HepG2 (cell line): Measurements from ENCODE around the gene UFL1. TPM values are rescaled to one million over a fixed set of nuclear protein-coding genes. Genes with fewer than 3 reads are reported as not detected.
A peak's percentile ranks its signal among the peaks of the same experiment; 100 is the strongest.

ENCODE experiments used
- CCDC6 ChIP-seq: sonication (generic); formaldehyde crosslinking; IDR thresholded peaks from 2 replicates; pipeline ENCODE4 v1.8.1; 2022; ENCODE audit warnings: mild to moderate bottlenecking, missing genetic modification reagents, moderate library complexity
- ETV5 ChIP-seq: IDR thresholded peaks from 2 replicates; pipeline ENCODE4 v1.6.1; 2018; ENCODE audit warnings: missing biosample characterization, missing genetic modification reagents, inconsistent platforms, borderline replicate concordance
- ETV6 ChIP-seq: sonication (generic); formaldehyde crosslinking; conservative IDR thresholded peaks from 2 replicates; pipeline ENCODE4 v1.4.0; 2020; ENCODE audit warnings: missing genetic modification reagents
- GLI4 ChIP-seq: sonication (generic); formaldehyde crosslinking; IDR thresholded peaks from 2 replicates; pipeline ENCODE4 v1.5.1; 2020; ENCODE audit warnings: missing genetic modification reagents, mild to moderate bottlenecking, moderate library complexity, borderline replicate concordance
- GPN1 ChIP-seq: sonication (generic); formaldehyde crosslinking; IDR thresholded peaks from 2 replicates; pipeline ENCODE4 v1.5.1; 2020; ENCODE audit warnings: missing genetic modification reagents, borderline replicate concordance
- IKZF4 ChIP-seq: sonication (generic); formaldehyde crosslinking; IDR thresholded peaks from 2 replicates; pipeline ENCODE4 v1.5.1; 2020; ENCODE audit warnings: borderline replicate concordance, mild to moderate bottlenecking, low read depth, missing genetic modification reagents; ENCODE audit errors: not compliant biosample characterization
- ISL2 ChIP-seq: sonication (generic); formaldehyde crosslinking; IDR thresholded peaks from 2 replicates; pipeline ENCODE4 v1.5.0; 2020; ENCODE audit warnings: missing genetic modification reagents
- JUND ChIP-seq: sonication (generic); formaldehyde crosslinking; IDR thresholded peaks from 2 replicates; pipeline ENCODE4 v1.8.0; 2022; ENCODE audit warnings: mild to moderate bottlenecking, missing genetic modification reagents
- KLF9 ChIP-seq: IDR thresholded peaks from 2 replicates; pipeline ENCODE4 v1.6.1; 2016; ENCODE audit warnings: low read depth
- MATR3 ChIP-seq: sonication (generic); formaldehyde crosslinking; IDR thresholded peaks from 2 replicates; pipeline ENCODE4 v1.4.0; 2020; ENCODE audit warnings: missing genetic modification reagents
- NFE2L1 ChIP-seq: sonication (generic); formaldehyde crosslinking; IDR thresholded peaks from 2 replicates; pipeline ENCODE4 v1.4.0; 2020; ENCODE audit warnings: missing genetic modification reagents, mild to moderate bottlenecking, borderline replicate concordance
- NFRKB ChIP-seq: fragments of 450-650 bp; IDR thresholded peaks from 2 replicates; pipeline ENCODE4 v1.6.1; 2017
- RELA ChIP-seq: sonication (generic); formaldehyde crosslinking; IDR thresholded peaks from 2 replicates; pipeline ENCODE4 v1.4.0; 2020; ENCODE audit warnings: missing genetic modification reagents
- SAP130 ChIP-seq: IDR thresholded peaks from 2 replicates; pipeline ENCODE4 v1.6.1; 2016; ENCODE audit warnings: low read depth
- SOX5 ChIP-seq: IDR thresholded peaks from 2 replicates; pipeline ENCODE4 v1.6.1; 2016; ENCODE audit warnings: borderline replicate concordance
- SRF ChIP-seq: IDR thresholded peaks from 2 replicates; pipeline ENCODE4 v1.6.1; 2011; ENCODE audit warnings: mild to moderate bottlenecking, low read depth, low read length, moderate library complexity
- ZC3H4 ChIP-seq: sonication (generic); formaldehyde crosslinking; IDR thresholded peaks from 2 replicates; pipeline ENCODE4 v1.4.0; 2020; ENCODE audit warnings: missing genetic modification reagents, borderline replicate concordance
- ZFP90 ChIP-seq: sonication (generic); formaldehyde crosslinking; IDR thresholded peaks from 2 replicates; pipeline ENCODE4 v1.8.0; 2022; ENCODE audit warnings: missing genetic modification reagents, mild to moderate bottlenecking, inconsistent platforms, borderline replicate concordance
- ZFY ChIP-seq: sonication (generic); formaldehyde crosslinking; IDR thresholded peaks from 2 replicates; pipeline ENCODE4 v1.4.0; 2020; ENCODE audit warnings: missing genetic modification reagents
- ZNF264 ChIP-seq: sonication (generic); formaldehyde crosslinking; IDR thresholded peaks from 2 replicates; pipeline ENCODE4 v1.4.0; 2020; ENCODE audit warnings: missing genetic modification reagents
- ZNF280B ChIP-seq: sonication (generic); formaldehyde crosslinking; IDR thresholded peaks from 2 replicates; pipeline ENCODE4 v1.5.0; 2020; ENCODE audit warnings: missing genetic modification reagents, mild to moderate bottlenecking, borderline replicate concordance
- ZNF431 ChIP-seq: sonication (generic); formaldehyde crosslinking; IDR thresholded peaks from 2 replicates; pipeline ENCODE4 v1.9.0; 2022; ENCODE audit warnings: missing genetic modification reagents, low read depth, mild to moderate bottlenecking, borderline replicate concordance
- ZNF543 ChIP-seq: sonication (generic); formaldehyde crosslinking; IDR thresholded peaks from 2 replicates; pipeline ENCODE4 v1.4.0; 2020; ENCODE audit warnings: mild to moderate bottlenecking, missing genetic modification reagents
- ZNF564 ChIP-seq: sonication (generic); formaldehyde crosslinking; IDR thresholded peaks from 2 replicates; pipeline ENCODE4 v1.8.1; 2023; ENCODE audit warnings: mild to moderate bottlenecking, missing genetic modification reagents
- ZNF761 ChIP-seq: sonication (generic); formaldehyde crosslinking; conservative IDR thresholded peaks from 2 replicates; pipeline ENCODE4 v1.4.0; 2020; ENCODE audit warnings: mild to moderate bottlenecking, missing genetic modification reagents
- polyA plus RNA-seq, 8 experiments: library from polyadenylated mRNA; depleted of rRNA in 3 of 8; stranded (reverse) in 7 of 8; unstranded in 1 of 8; fragments of >200 nt; fragmentation: Illumina TruSeq in 4 of 8; extraction: Trizol in 4 of 8; gene quantifications; 2 replicates each; pipeline versions ENCODE4 v1.2.1 to v1.2.3, GENCODE V29; 2011 to 2016; ENCODE audit warnings: low read depth in 4 of 8, missing spikeins in 1 of 8, mixed read lengths in 1 of 8; ENCODE audit not compliant: insufficient read depth in 1 of 8
- total RNA-seq, 5 experiments: library from RNA; depleted of rRNA; stranded (reverse); fragments of >200 nt; fragmentation: Illumina TruSeq; extraction: Trizol; gene quantifications; 2 replicates each; pipeline ENCODE4 v1.2.3, GENCODE V29; 2016; ENCODE audit warnings: low read depth in 1 of 5
- TF ChIP-seq, protein P1 (sequence below): sonication (generic); formaldehyde crosslinking; conservative IDR thresholded peaks from 2 replicates; pipeline ENCODE4 v1.8.0; 2022; ENCODE audit warnings: low read depth, missing genetic modification reagents

Gene UFL1
- total and polyA plus RNA-seq, 2 of the 13 experiments (the other 11 are each of a cell fraction or from before 2014, with no cell fraction given), result 8.8 to 24.7 TPM

DNA sequence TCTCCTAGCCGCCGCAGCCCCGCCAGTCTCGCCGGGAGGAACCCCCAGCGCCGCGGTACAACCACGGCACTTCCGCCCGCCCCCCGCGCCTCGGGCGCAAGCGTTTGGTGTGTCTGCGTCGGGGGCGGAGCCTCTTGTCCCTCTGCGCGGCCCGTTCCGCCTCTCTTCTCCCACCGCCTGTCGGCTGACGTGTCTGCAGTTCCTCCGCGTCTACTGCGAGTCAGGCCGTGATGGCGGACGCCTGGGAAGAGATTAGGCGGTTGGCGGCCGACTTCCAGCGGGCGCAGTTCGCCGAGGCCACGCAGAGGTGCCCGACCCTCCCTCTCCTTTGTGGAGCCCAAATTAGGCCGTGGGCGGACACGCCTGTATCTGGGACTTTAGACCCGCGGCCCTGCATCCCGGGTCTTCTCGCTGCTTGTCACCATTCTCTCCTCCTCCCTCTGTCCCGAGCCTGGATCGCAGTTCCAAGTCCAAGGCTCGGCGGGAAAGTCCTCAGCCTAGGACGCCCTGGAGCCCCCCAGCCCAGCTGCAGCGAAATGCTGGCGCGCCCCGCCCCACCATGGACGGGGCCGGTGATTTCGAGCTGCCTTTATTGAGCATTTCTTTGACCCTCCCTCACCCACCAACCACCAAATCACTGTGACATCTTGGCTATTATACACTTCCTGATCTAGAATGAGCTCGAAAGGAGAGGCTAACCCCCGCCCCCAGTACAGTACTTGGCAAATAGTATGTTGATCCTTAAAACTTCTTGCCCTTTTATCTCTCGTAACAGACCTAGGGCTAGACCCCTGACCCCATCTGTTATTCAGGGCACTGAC lies at the start of gene UFL1 (continued):
- TF ChIP-seq, protein P1, sequence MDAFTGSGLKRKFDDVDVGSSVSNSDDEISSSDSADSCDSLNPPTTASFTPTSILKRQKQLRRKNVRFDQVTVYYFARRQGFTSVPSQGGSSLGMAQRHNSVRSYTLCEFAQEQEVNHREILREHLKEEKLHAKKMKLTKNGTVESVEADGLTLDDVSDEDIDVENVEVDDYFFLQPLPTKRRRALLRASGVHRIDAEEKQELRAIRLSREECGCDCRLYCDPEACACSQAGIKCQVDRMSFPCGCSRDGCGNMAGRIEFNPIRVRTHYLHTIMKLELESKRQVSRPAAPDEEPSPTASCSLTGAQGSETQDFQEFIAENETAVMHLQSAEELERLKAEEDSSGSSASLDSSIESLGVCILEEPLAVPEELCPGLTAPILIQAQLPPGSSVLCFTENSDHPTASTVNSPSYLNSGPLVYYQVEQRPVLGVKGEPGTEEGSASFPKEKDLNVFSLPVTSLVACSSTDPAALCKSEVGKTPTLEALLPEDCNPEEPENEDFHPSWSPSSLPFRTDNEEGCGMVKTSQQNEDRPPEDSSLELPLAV, result no peak
- TF ChIP-seq MATR3 (CRISPR knock-in tag) (no peak), SAP130 (CRISPR knock-in tag) (peak; percentile 86), NFE2L1 (CRISPR knock-in tag) (no peak), ISL2 (CRISPR knock-in tag) (peak; percentile 55), ZNF264 (CRISPR knock-in tag) (peak; percentile 56; the same call in 1 of the 2 replicates), ZNF431 (CRISPR knock-in tag) (peak; percentile 49), ZNF543 (CRISPR knock-in tag) (peak; percentile 93; the same call in 1 of the 2 replicates), ZNF564 (peak; percentile 58; the same call in 1 of the 2 replicates), CCDC6 (CRISPR knock-in tag) (peak; percentile 77), ZC3H4 (CRISPR knock-in tag) (no peak), SRF (peak; percentile 57; the same call in 1 of the 2 replicates), ETV5 (peak; percentile 61; the same call in 1 of the 2 replicates), ZFP90 (peak; percentile 50), IKZF4 (CRISPR knock-in tag) (peak; percentile 69), JUND (CRISPR knock-in tag) (0 out of 2 replicates have a peak, but pooled peaks have one; percentile 23), NFRKB (no peak), SOX5 (CRISPR knock-in tag) (peak; percentile 43; the same call in 1 of the 2 replicates), ETV6 (CRISPR knock-in tag) (no peak), GPN1 (CRISPR knock-in tag) (no peak), ZFY (CRISPR knock-in tag) (peak; percentile 98), GLI4 (CRISPR knock-in tag) (peak; percentile 69; the same call in 1 of the 2 replicates), RELA (CRISPR knock-in tag) (no peak), ZNF280B (CRISPR knock-in tag) (0 out of 2 replicates have a peak, but pooled peaks have one; percentile 66), ZNF761 (CRISPR knock-in tag) (peak; percentile 83; the same call in 1 of the 2 replicates), KLF9 (CRISPR knock-in tag) (0 out of 2 replicates have a peak, but pooled peaks have one; percentile 18)
